K562 (cell line): Measurements from ENCODE around the gene SH3PXD2B. TPM values are rescaled to one million over a fixed set of nuclear protein-coding genes. Genes with fewer than 3 reads are reported as not detected.

Source experiments
- ATAC-seq: fragments of 200-7000 bp; cut with Tn5 transposase; 3 replicates; pipeline ENCODE4 v1.9.1; 2020; ENCODE audit warnings: moderate library complexity
- BruUV-seq: library from RNA; stranded (reverse); fragments of 400-500 nt; replicated peaks from 2 replicates; lab custom pipeline; 2021; lab: Mats Ljungman, UMichigan
- CTCF ChIA-PET: fragments of 300-600 bp; formaldehyde crosslinking; extraction: SDS; loops from one replicate; lab custom pipeline; 2021; ENCODE audit warnings: low intra/inter-chr PET ratio; lab: Yijun Ruan, JAX
- POLR2A ChIA-PET: fragments of 300-600, 350-650 bp; sonication (Branson Sonifier 250); formaldehyde crosslinking; extraction: SDS; loops from one replicate; lab custom pipeline; 2021; ENCODE audit warnings: antibody characterized with exemption, inconsistent platforms; lab: Yijun Ruan, JAX
- DNase-seq, 4 experiments: peaks; one replicate each; pipeline versions ENCODE4 v3.0.0 to v3.0.0-alpha.2; 2011 to 2018; ENCODE audit warnings: low spot score in 3 of 4, mixed read lengths in 3 of 4; ENCODE audit errors: extremely low read depth in 1 of 4
- FAIRE-seq: peaks from 2 replicates; lab custom pipeline; 2011; peaks lifted over from hg19 to GRCh38; lab: Jason Lieb, UNC
- H2AFZ ChIP-seq: 2 replicates; pipeline ENCODE4 v1.6.0; 2011; ENCODE audit warnings: low read depth, low read length, control low read depth, inconsistent platforms
- H3K27ac ChIP-seq: fragments of 200-600 bp; 3 replicates; pipeline ENCODE4 v1.8.0; 2011; ENCODE audit warnings: low read depth, mild to moderate bottlenecking, control low read depth, inconsistent platforms, low read length, moderate library complexity, mixed read lengths; ENCODE audit errors: extremely low read depth
- H3K27me3 ChIP-seq, 2 experiments: fragments of 300-600 bp in 1 of 2; 2 replicates in 1 of 2; 3 replicates in 1 of 2; pipeline versions ENCODE4 v1.6.0 to v1.8.0; 2011; ENCODE audit warnings: inconsistent platforms in 2 of 2, low read length in 2 of 2, mild to moderate bottlenecking in 1 of 2, mixed read lengths in 1 of 2, moderate library complexity in 1 of 2; ENCODE audit not compliant: control insufficient read depth in 2 of 2, insufficient read depth in 2 of 2
- H3K36me3 ChIP-seq: fragments of 300-600 bp; 3 replicates; pipeline ENCODE4 v1.8.0; 2011; ENCODE audit warnings: mild to moderate bottlenecking, low read length, inconsistent platforms; ENCODE audit not compliant: control insufficient read depth, insufficient read depth
- H3K4me1 ChIP-seq, 2 experiments: fragments of 200-600 bp in 1 of 2; replicated peaks in 1 of 2; 2 replicates in 1 of 2; 3 replicates in 1 of 2; pipeline versions ENCODE4 v1.5.1 to v1.8.0; 2011; ENCODE audit warnings: inconsistent platforms in 2 of 2, low read length in 2 of 2, mild to moderate bottlenecking in 1 of 2, mixed read lengths in 1 of 2, moderate library complexity in 1 of 2; ENCODE audit not compliant: control insufficient read depth in 2 of 2, insufficient read depth in 2 of 2
- H3K4me2 ChIP-seq: 2 replicates; pipeline ENCODE4 v1.6.1; 2011; ENCODE audit warnings: low read length, control low read depth, inconsistent platforms, mixed read lengths; ENCODE audit not compliant: insufficient read depth
- H3K4me3 ChIP-seq: fragments of 200-600 bp; sonication (generic), shearing (Covaris generic); 2 replicates; pipeline ENCODE4 v1.5.1; 2016; ENCODE audit warnings: control low read depth, inconsistent platforms
- H3K79me2 ChIP-seq: fragments of 200-600 bp; 3 replicates; pipeline ENCODE4 v1.8.0; 2011; ENCODE audit warnings: low read length, inconsistent platforms; ENCODE audit not compliant: control insufficient read depth, insufficient read depth
- H3K9ac ChIP-seq, 2 experiments: 2 replicates each; pipeline versions ENCODE4 v1.6.0 to v1.6.1; 2011; ENCODE audit warnings: low read depth in 2 of 2, low read length in 2 of 2, control low read depth in 1 of 2, inconsistent platforms in 1 of 2, mild to moderate bottlenecking in 1 of 2, mixed read lengths in 1 of 2; ENCODE audit not compliant: insufficient read depth in 1 of 2
- H3K9me1 ChIP-seq: one replicate; pipeline ENCODE4 v1.6.0; 2011; ENCODE audit warnings: inconsistent platforms, mild to moderate bottlenecking, low read length, moderate library complexity; ENCODE audit not compliant: control insufficient read depth, insufficient read depth
- H3K9me3 ChIP-seq: replicated peaks from 2 replicates; pipeline ENCODE4 v1.5.1; 2011; ENCODE audit warnings: low read depth, low read length, inconsistent platforms; ENCODE audit not compliant: control insufficient read depth, insufficient read depth
- H4K20me1 ChIP-seq: replicated peaks from 2 replicates; pipeline ENCODE4 v1.6.1; 2011; ENCODE audit warnings: low read length, inconsistent platforms, mixed read lengths; ENCODE audit not compliant: control insufficient read depth, insufficient read depth
- RB1 ChIP-seq: fragments of 450-650 bp; IDR thresholded peaks from 2 replicates; pipeline ENCODE4 v1.6.1; 2017; ENCODE audit warnings: low read depth, mild to moderate bottlenecking
- SMAD2 ChIP-seq: fragments of 150-350 bp; IDR thresholded peaks from 2 replicates; pipeline ENCODE4 v1.6.1; 2014; ENCODE audit warnings: low read depth, mild to moderate bottlenecking, low read length
- ZNF217 ChIP-seq: sonication (generic); formaldehyde crosslinking; IDR thresholded peaks from 2 replicates; pipeline ENCODE4 v1.8.0; 2022; ENCODE audit warnings: mild to moderate bottlenecking, missing genetic modification reagents
- ZNF282 ChIP-seq: sonication (generic); formaldehyde crosslinking; IDR thresholded peaks from 2 replicates; pipeline ENCODE4 v1.8.1; 2023; ENCODE audit warnings: missing genetic modification reagents
- WGBS: fragments of 100-300 bp; shearing (Covaris generic); methylation state at CpG from one replicate; pipeline ENCODE4 v1.1.6; 2016; ENCODE audit warnings: low coverage, mixed read lengths; ENCODE audit not compliant: insufficient coverage; ENCODE audit errors: missing lambda C conversion rate; 5-methylcytosine and 5-hydroxymethylcytosine counted together
- in situ Hi-C: fragments of 300-500 bp; cut with MboI; formaldehyde crosslinking; loops from 4 replicates; pipeline ENCODE4 v1.15.0; 2018; ENCODE audit warnings: inconsistent platforms, mixed read lengths
- intact Hi-C: fragments of 100-400 bp; cut with micrococcal nuclease; formaldehyde crosslinking; loops from 2 replicates; pipeline ENCODE4 v1.14.2; 2022
- polyA plus RNA-seq, 8 experiments: library from polyadenylated mRNA; depleted of rRNA in 4 of 8; stranded (reverse) in 5 of 8; unstranded in 3 of 8; fragments of >200 nt; fragmentation: Nextera tagmentation in 2 of 8; fragmentation: Illumina TruSeq in 1 of 8; extraction: Ambion mirVana in 2 of 8; extraction: Trizol in 1 of 8; gene quantifications; 2 replicates each; pipeline versions ENCODE4 v1.2.1 to v1.2.3, GENCODE V29; 2011 to 2014; ENCODE audit warnings: inconsistent platforms in 1 of 8, missing spikeins in 1 of 8
- total RNA-seq, 7 experiments: library from RNA; depleted of rRNA in 6 of 7; stranded (reverse); fragments of >200 nt in 6 of 7; fragmentation: Illumina TruSeq in 2 of 7; extraction: Trizol in 2 of 7; gene quantifications; 2 replicates each; pipeline versions ENCODE4 v1.2.1 to v1.2.3, GENCODE V29; 2011 to 2021; ENCODE audit warnings: low replicate concordance in 1 of 7
- TF ChIP-seq, protein P1 (sequence below): fragments of 250-450 bp; sonication (Bioruptor Pico); IDR thresholded peaks from 2 replicates; pipeline ENCODE4 v1.5.1; 2021; ENCODE audit warnings: mild to moderate bottlenecking
- TF ChIP-seq, protein P2 (sequence below): IDR thresholded peaks from 2 replicates; pipeline ENCODE4 v1.6.1; 2011; ENCODE audit not compliant: insufficient read length; ENCODE audit errors: extremely low read depth

SH3PXD2B gene
- total and polyA plus RNA-seq, 9 of the 15 experiments (the other 6 are each of a cell fraction or from before 2014, with no cell fraction given), result 0.04 to 0.66 (median 0.19) TPM

DNA sequence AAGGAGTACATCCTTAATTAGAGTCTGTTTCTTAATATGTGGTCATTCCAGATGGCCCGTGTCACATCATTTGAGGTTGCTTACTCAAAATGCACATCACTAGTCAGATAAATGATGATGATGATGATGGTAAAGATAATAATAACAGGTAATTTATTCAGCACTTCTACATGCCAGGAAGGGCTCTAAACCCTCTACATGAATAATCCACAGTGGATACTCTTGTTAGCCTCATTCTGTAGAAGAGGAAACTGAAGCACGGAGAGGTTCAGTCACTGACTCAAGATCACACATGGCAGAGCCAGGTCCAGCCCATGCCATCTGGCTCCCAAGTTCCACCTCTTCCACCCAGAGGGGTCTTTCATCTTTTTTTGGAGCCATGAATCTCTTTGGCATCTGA lies 11.7 kb downstream of the SH3PXD2B start:
- H3K9ac ChIP-seq, result no peak overlapping the region
- H3K9me3 ChIP-seq, result no peaks in the 10 kb centered on the region
- no peaks in the 10 kb centered on the region for H3K79me2 ChIP-seq
- WGBS, result 28% methylated on average over 2 of the region's 2 CpGs
- no peak overlapping the region for H3K27ac ChIP-seq
- no TSS peak for BruUV-seq
- H2AFZ ChIP-seq, result no peak overlapping the region
- intact Hi-C loops (no loop called here), in situ Hi-C loops (no loop called here)
- peaks cover 8 to 10% of the 10 kb centered on the region in 2 experiments for H3K4me1 ChIP-seq
- H3K27me3 ChIP-seq, result peaks cover 20 to 70% of the 10 kb centered on the region in 2 experiments; a peak in 3 of 5 replicates
- H3K4me3 ChIP-seq, result no peak overlapping the region
- H4K20me1 ChIP-seq, result peaks cover 3% of the 10 kb centered on the region; the same call in 1 of the 2 replicates
- no peaks in the 10 kb centered on the region for H3K9me1 ChIP-seq
- FAIRE-seq (no peak), ATAC-seq (no peak), DNase-seq (no peak)
- no peaks in the 10 kb centered on the region for H3K36me3 ChIP-seq
- H3K4me2 ChIP-seq, result no peak overlapping the region
- TF ChIP-seq ZNF282 (CRISPR knock-in tag) (no peak), RB1 (no peak), SMAD2 (no peak), ZNF217 (no peak)
- TF ChIP-seq, protein P1, sequence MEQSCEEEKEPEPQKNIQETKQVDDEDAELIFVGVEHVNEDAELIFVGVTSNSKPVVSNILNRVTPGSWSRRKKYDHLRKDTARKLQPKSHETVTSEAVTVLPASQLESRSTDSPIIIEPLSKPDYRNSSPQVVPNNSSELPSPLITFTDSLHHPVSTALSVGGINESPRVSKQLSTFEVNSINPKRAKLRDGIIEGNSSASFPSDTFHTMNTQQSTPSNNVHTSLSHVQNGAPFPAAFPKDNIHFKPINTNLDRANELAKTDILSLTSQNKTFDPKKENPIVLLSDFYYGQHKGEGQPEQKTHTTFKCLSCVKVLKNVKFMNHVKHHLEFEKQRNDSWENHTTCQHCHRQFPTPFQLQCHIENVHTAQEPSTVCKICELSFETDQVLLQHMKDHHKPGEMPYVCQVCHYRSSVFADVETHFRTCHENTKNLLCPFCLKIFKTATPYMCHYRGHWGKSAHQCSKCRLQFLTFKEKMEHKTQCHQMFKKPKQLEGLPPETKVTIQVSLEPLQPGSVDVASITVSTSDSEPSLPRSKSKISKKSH (CRISPR knock-in tag), result no peak
- TF ChIP-seq, protein P2, sequence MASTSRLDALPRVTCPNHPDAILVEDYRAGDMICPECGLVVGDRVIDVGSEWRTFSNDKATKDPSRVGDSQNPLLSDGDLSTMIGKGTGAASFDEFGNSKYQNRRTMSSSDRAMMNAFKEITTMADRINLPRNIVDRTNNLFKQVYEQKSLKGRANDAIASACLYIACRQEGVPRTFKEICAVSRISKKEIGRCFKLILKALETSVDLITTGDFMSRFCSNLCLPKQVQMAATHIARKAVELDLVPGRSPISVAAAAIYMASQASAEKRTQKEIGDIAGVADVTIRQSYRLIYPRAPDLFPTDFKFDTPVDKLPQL, result no peak
- CTCF ChIA-PET, result no interaction called here
- POLR2A ChIA-PET, result interaction anchor here (0.9 kb wide), 1 partner anchor 28 kb away, joined by 3 read pairs; no protein-coding TSS in a partner anchor
